Neural crest cell (in vitro differentiated cells): ENCODE measurements around the gene PNPLA2. TPM values are rescaled to one million over a fixed set of nuclear protein-coding genes. Genes with fewer than 3 reads are reported as not detected.
A peak's percentile ranks its signal among the peaks of the same experiment; 100 is the strongest.

ENCODE experiments used
- DNase-seq: peaks from one replicate; pipeline ENCODE4 v3.0.0; 2021; ENCODE audit warnings: low read depth, mixed read lengths, low spot score
- H3K27ac Mint-ChIP-seq: one replicate; pipeline ENCODE4 v1.8.0; 2021; ENCODE audit warnings: mild to moderate bottlenecking, mixed read lengths; ENCODE audit not compliant: unreplicated experiment
- H3K27me3 Mint-ChIP-seq: 2 replicates; pipeline ENCODE4 v1.8.0; 2021; ENCODE audit warnings: low read depth, mild to moderate bottlenecking, mixed read lengths
- H3K36me3 Mint-ChIP-seq: 2 replicates; pipeline ENCODE4 v1.8.0; 2021; ENCODE audit warnings: low read depth, mild to moderate bottlenecking, mixed read lengths
- H3K4me1 Mint-ChIP-seq: 2 replicates; pipeline ENCODE4 v1.8.0; 2021; ENCODE audit warnings: mixed read lengths
- H3K4me3 Mint-ChIP-seq: one replicate; pipeline ENCODE4 v1.8.0; 2021; ENCODE audit warnings: mild to moderate bottlenecking, mixed read lengths
- H3K9me3 Mint-ChIP-seq: 2 replicates; pipeline ENCODE4 v1.8.0; 2021; ENCODE audit warnings: mixed read lengths
- total RNA-seq: library from RNA; stranded (reverse); gene quantifications from 2 replicates; pipeline ENCODE4 v1.2.1, GENCODE V29; 2021
- TF ChIP-seq, protein P1 (sequence below): fragments of 200-600 bp; sonication (generic); conservative IDR thresholded peaks from 2 replicates; pipeline ENCODE4 v1.5.0; 2021; ENCODE audit warnings: antibody characterized with exemption, mild to moderate bottlenecking

Gene PNPLA2
- total RNA-seq, 1 donor from 2014 or later = 34.5 TPM

- no peak for DNase-seq
- no peaks in the 10 kb centered on the region for H3K36me3 Mint-ChIP-seq
- H3K27ac Mint-ChIP-seq = no peak overlapping the region
- H3K9me3 Mint-ChIP-seq = no peaks in the 10 kb centered on the region
- no peaks in the 10 kb centered on the region for H3K27me3 Mint-ChIP-seq
- H3K4me1 Mint-ChIP-seq = peaks cover 11% of the 10 kb centered on the region
- peak overlapping the region; percentile 84 for H3K4me3 Mint-ChIP-seq
- TF ChIP-seq, protein P1, sequence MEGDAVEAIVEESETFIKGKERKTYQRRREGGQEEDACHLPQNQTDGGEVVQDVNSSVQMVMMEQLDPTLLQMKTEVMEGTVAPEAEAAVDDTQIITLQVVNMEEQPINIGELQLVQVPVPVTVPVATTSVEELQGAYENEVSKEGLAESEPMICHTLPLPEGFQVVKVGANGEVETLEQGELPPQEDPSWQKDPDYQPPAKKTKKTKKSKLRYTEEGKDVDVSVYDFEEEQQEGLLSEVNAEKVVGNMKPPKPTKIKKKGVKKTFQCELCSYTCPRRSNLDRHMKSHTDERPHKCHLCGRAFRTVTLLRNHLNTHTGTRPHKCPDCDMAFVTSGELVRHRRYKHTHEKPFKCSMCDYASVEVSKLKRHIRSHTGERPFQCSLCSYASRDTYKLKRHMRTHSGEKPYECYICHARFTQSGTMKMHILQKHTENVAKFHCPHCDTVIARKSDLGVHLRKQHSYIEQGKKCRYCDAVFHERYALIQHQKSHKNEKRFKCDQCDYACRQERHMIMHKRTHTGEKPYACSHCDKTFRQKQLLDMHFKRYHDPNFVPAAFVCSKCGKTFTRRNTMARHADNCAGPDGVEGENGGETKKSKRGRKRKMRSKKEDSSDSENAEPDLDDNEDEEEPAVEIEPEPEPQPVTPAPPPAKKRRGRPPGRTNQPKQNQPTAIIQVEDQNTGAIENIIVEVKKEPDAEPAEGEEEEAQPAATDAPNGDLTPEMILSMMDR = no peak
These were observed 14.7 kb upstream of the PNPLA2 start for GRCh38 chr11:803770-804598.

GRCh38 chr11:804599-804964 lies 14.1 kb upstream of the PNPLA2 start:
- no peaks in the 10 kb centered on the region for H3K27me3 Mint-ChIP-seq
- TF ChIP-seq, protein P1 = no peak

GRCh38 chr11:808427-809286 lies 10.1 kb upstream of the PNPLA2 start:
- no peak for DNase-seq
- peaks cover 27% of the 10 kb centered on the region for H3K4me1 Mint-ChIP-seq
- H3K27me3 Mint-ChIP-seq = no peaks in the 10 kb centered on the region
- H3K27ac Mint-ChIP-seq = peak overlapping the region; percentile 98
- TF ChIP-seq, protein P1 = no peak
- H3K36me3 Mint-ChIP-seq = peaks cover 2% of the 10 kb centered on the region
- peak overlapping the region; percentile 97 for H3K4me3 Mint-ChIP-seq
- H3K9me3 Mint-ChIP-seq = no peaks in the 10 kb centered on the region

More at GRCh38 chr11:804599-804964, 14.1 kb upstream of the PNPLA2 start:
- Mint-ChIP-seq H3K27ac (no peak overlapping the region), H3K36me3 (no peaks in the 10 kb centered on the region), H3K4me3 (peak overlapping the region; percentile 84), H3K9me3 (no peaks in the 10 kb centered on the region), H3K4me1 (peaks cover 13% of the 10 kb centered on the region)
- no peak for DNase-seq

- Mint-ChIP-seq H3K9me3 (no peaks in the 10 kb centered on the region), H3K27ac (peak within 1 kb of the TSS; percentile 99), H3K36me3 (peaks cover 5% of the 10 kb centered on the region), H3K4me1 (peaks cover 27% of the 10 kb centered on the region), H3K4me3 (peak within 1 kb of the TSS; percentile 97), H3K27me3 (no peaks in the 10 kb centered on the region)
- TF ChIP-seq, protein P1 = no peak
- DNase-seq = peak; percentile 93
These were observed 9.3 kb upstream of the PNPLA2 start, which contains the start of gene RPLP2 for GRCh38 chr11:809287-810039. Gene RPLP2, plus strand, starts transcription at chr11:809967. Its CDS starts 268 bp downstream, at chr11:810235.

- Mint-ChIP-seq H3K36me3 (peaks cover 5% of the 10 kb centered on the region), H3K4me1 (peaks cover 27% of the 10 kb centered on the region), H3K27ac (peak overlapping the region; percentile 57), H3K27me3 (no peaks in the 10 kb centered on the region), H3K4me3 (peak overlapping the region; percentile 97), H3K9me3 (no peaks in the 10 kb centered on the region)
- TF ChIP-seq, protein P1 = peak; percentile 19
- no peak for DNase-seq
These were observed 8.6 kb upstream of the PNPLA2 start for GRCh38 chr11:810040-810567.
